Stomach smooth muscle (tissue), 2 donors: ENCODE measurements around the gene HES3.

Source experiments
- H3K27ac ChIP-seq: one replicate; pipeline ENCODE4 v1.7.0; 2013; ENCODE audit warnings: mild to moderate bottlenecking, low read length, inconsistent platforms
- H3K27me3 ChIP-seq, 2 donors: one replicate each; pipeline ENCODE4 v1.7.0; 2013; ENCODE audit warnings: low read length in 2 of 2; ENCODE audit not compliant: insufficient read depth in 2 of 2, control insufficient read depth in 1 of 2
- H3K36me3 ChIP-seq, 2 donors: one replicate each; pipeline ENCODE4 v1.7.0; 2013; ENCODE audit warnings: low read length in 2 of 2; ENCODE audit not compliant: control insufficient read depth in 2 of 2, insufficient read depth in 2 of 2
- H3K4me1 ChIP-seq: one replicate; pipeline ENCODE4 v1.7.0; 2013; ENCODE audit warnings: low read length; ENCODE audit not compliant: control insufficient read depth, insufficient read depth
- H3K4me3 ChIP-seq, 2 donors: one replicate each; pipeline ENCODE4 v1.7.0; 2013; ENCODE audit warnings: low read length in 2 of 2
- H3K9ac ChIP-seq, 2 donors: one replicate each; pipeline ENCODE4 v1.7.0; 2013; ENCODE audit warnings: low read length in 2 of 2, mild to moderate bottlenecking in 1 of 2
- H3K9me3 ChIP-seq, 2 donors: one replicate each; pipeline ENCODE4 v1.7.0; 2013; ENCODE audit warnings: low read length in 2 of 2; ENCODE audit not compliant: control insufficient read depth in 2 of 2
- donor health status: healthy.
- donor health status: Pancreatic carcinoma.

The HES3 gene

GRCh38 chr1:6285336-6285735, 41.4 kb downstream of the HES3 start:
- Histone ChIP-seq H3K27me3 (no peaks in the 10 kb centered on the region), H3K27ac (no peak overlapping the region), H3K9ac (no peak overlapping the region), H3K9me3 (no peaks in the 10 kb centered on the region), H3K36me3 (no peaks in the 10 kb centered on the region), H3K4me1 (peaks cover 5% of the 10 kb centered on the region), H3K4me3 (no peak overlapping the region)

- H3K36me3 ChIP-seq: no peaks in the 10 kb centered on the region
- H3K27ac ChIP-seq: no peak overlapping the region
- no peaks in the 10 kb centered on the region for H3K27me3 ChIP-seq
- no peak overlapping the region for H3K9ac ChIP-seq
- H3K4me3 ChIP-seq: no peak overlapping the region
- no peaks in the 10 kb centered on the region for H3K9me3 ChIP-seq
- H3K4me1 ChIP-seq: peaks cover 5% of the 10 kb centered on the region
Measured at GRCh38 chr1:6286266-6286665, 42.3 kb downstream of the HES3 start.

- H3K4me1 ChIP-seq: peaks cover 12% of the 10 kb centered on the region
- H3K27me3 ChIP-seq: no peaks in the 10 kb centered on the region
- H3K9ac ChIP-seq: no peak overlapping the region
- H3K4me3 ChIP-seq: no peak overlapping the region
- H3K36me3 ChIP-seq: no peaks in the 10 kb centered on the region
- H3K27ac ChIP-seq: no peak overlapping the region
- H3K9me3 ChIP-seq: no peaks in the 10 kb centered on the region
Measured at GRCh38 chr1:6287029-6287428, 43.0 kb downstream of the HES3 start.

- Histone ChIP-seq H3K36me3 (no peaks in the 10 kb centered on the region), H3K27me3 (no peaks in the 10 kb centered on the region), H3K4me1 (peaks cover 14% of the 10 kb centered on the region), H3K4me3 (no peak overlapping the region), H3K27ac (no peak overlapping the region), H3K9me3 (no peaks in the 10 kb centered on the region), H3K9ac (no peak overlapping the region)
Measured at GRCh38 chr1:6287431-6287886, 43.5 kb downstream of the HES3 start.

GRCh38 chr1:6288026-6288425, 44.0 kb downstream of the HES3 start:
- Histone ChIP-seq H3K27me3 (no peaks in the 10 kb centered on the region), H3K36me3 (no peaks in the 10 kb centered on the region), H3K4me1 (peaks cover 14% of the 10 kb centered on the region), H3K4me3 (no peak overlapping the region), H3K9ac (no peak overlapping the region), H3K27ac (peak overlapping the region; percentile 24), H3K9me3 (no peaks in the 10 kb centered on the region)

GRCh38 chr1:6288665-6289064, 44.7 kb downstream of the HES3 start:
- Histone ChIP-seq H3K36me3 (no peaks in the 10 kb centered on the region), H3K9me3 (no peaks in the 10 kb centered on the region), H3K27ac (no peak overlapping the region), H3K4me1 (peaks cover 14% of the 10 kb centered on the region), H3K9ac (no peak overlapping the region), H3K27me3 (no peaks in the 10 kb centered on the region), H3K4me3 (no peak overlapping the region)

GRCh38 chr1:6292102-6292501, 48.1 kb downstream of the HES3 start:
- H3K27me3 ChIP-seq: no peaks in the 10 kb centered on the region
- H3K4me3 ChIP-seq: no peak overlapping the region
- no peaks in the 10 kb centered on the region for H3K9me3 ChIP-seq
- H3K36me3 ChIP-seq: peaks cover 0 to 3% of the 10 kb centered on the region in 2 donors
- H3K27ac ChIP-seq: no peak overlapping the region
- no peak overlapping the region for H3K9ac ChIP-seq
- H3K4me1 ChIP-seq: peaks cover 14% of the 10 kb centered on the region

- Histone ChIP-seq H3K27ac (no peak overlapping the region), H3K36me3 (peaks cover 0 to 3% of the 10 kb centered on the region in 2 donors), H3K9ac (no peak overlapping the region), H3K27me3 (no peaks in the 10 kb centered on the region), H3K4me1 (peaks cover 8% of the 10 kb centered on the region), H3K4me3 (no peak overlapping the region), H3K9me3 (no peaks in the 10 kb centered on the region)
Measured at GRCh38 chr1:6294080-6294889, 50.3 kb downstream of the HES3 start.

GRCh38 chr1:6294890-6295556, 51.0 kb downstream of the HES3 start:
- no peaks in the 10 kb centered on the region for H3K9me3 ChIP-seq
- H3K4me3 ChIP-seq: no peak overlapping the region
- H3K9ac ChIP-seq: no peak overlapping the region
- no peaks in the 10 kb centered on the region for H3K27me3 ChIP-seq
- peaks cover 8% of the 10 kb centered on the region for H3K4me1 ChIP-seq
- H3K27ac ChIP-seq: no peak overlapping the region
- H3K36me3 ChIP-seq: peaks cover 0 to 3% of the 10 kb centered on the region in 2 donors
